K562 (cell line): ENCODE data around the gene GDPD2. TPM values are rescaled to one million over a fixed set of nuclear protein-coding genes. Genes with fewer than 3 reads are reported as not detected.

Experiments used
- ATAC-seq: fragments of 200-7000 bp; cut with Tn5 transposase; 3 replicates; pipeline ENCODE4 v1.9.1; 2020; ENCODE audit warnings: moderate library complexity
- BruUV-seq: library from RNA; stranded (reverse); fragments of 400-500 nt; replicated peaks from 2 replicates; lab custom pipeline; 2021; lab: Mats Ljungman, UMichigan
- CTCF ChIA-PET: fragments of 300-600 bp; formaldehyde crosslinking; extraction: SDS; loops from one replicate; lab custom pipeline; 2021; ENCODE audit warnings: low intra/inter-chr PET ratio; lab: Yijun Ruan, JAX
- POLR2A ChIA-PET: fragments of 300-600, 350-650 bp; sonication (Branson Sonifier 250); formaldehyde crosslinking; extraction: SDS; loops from one replicate; lab custom pipeline; 2021; ENCODE audit warnings: antibody characterized with exemption, inconsistent platforms; lab: Yijun Ruan, JAX
- DNase-seq, 4 experiments: peaks; one replicate each; pipeline versions ENCODE4 v3.0.0 to v3.0.0-alpha.2; 2011 to 2018; ENCODE audit warnings: low spot score in 3 of 4, mixed read lengths in 3 of 4; ENCODE audit errors: extremely low read depth in 1 of 4
- FAIRE-seq: peaks from 2 replicates; lab custom pipeline; 2011; peaks lifted over from hg19 to GRCh38; lab: Jason Lieb, UNC
- H2AFZ ChIP-seq: 2 replicates; pipeline ENCODE4 v1.6.0; 2011; ENCODE audit warnings: low read depth, low read length, control low read depth, inconsistent platforms
- H3K27ac ChIP-seq: fragments of 200-600 bp; 3 replicates; pipeline ENCODE4 v1.8.0; 2011; ENCODE audit warnings: low read depth, mild to moderate bottlenecking, control low read depth, inconsistent platforms, low read length, moderate library complexity, mixed read lengths; ENCODE audit errors: extremely low read depth
- H3K27me3 ChIP-seq, 2 experiments: fragments of 300-600 bp in 1 of 2; 2 replicates in 1 of 2; 3 replicates in 1 of 2; pipeline versions ENCODE4 v1.6.0 to v1.8.0; 2011; ENCODE audit warnings: inconsistent platforms in 2 of 2, low read length in 2 of 2, mild to moderate bottlenecking in 1 of 2, mixed read lengths in 1 of 2, moderate library complexity in 1 of 2; ENCODE audit not compliant: control insufficient read depth in 2 of 2, insufficient read depth in 2 of 2
- H3K36me3 ChIP-seq: fragments of 300-600 bp; 3 replicates; pipeline ENCODE4 v1.8.0; 2011; ENCODE audit warnings: mild to moderate bottlenecking, low read length, inconsistent platforms; ENCODE audit not compliant: control insufficient read depth, insufficient read depth
- H3K4me1 ChIP-seq, 2 experiments: fragments of 200-600 bp in 1 of 2; replicated peaks in 1 of 2; 2 replicates in 1 of 2; 3 replicates in 1 of 2; pipeline versions ENCODE4 v1.5.1 to v1.8.0; 2011; ENCODE audit warnings: inconsistent platforms in 2 of 2, low read length in 2 of 2, mild to moderate bottlenecking in 1 of 2, mixed read lengths in 1 of 2, moderate library complexity in 1 of 2; ENCODE audit not compliant: control insufficient read depth in 2 of 2, insufficient read depth in 2 of 2
- H3K4me2 ChIP-seq: 2 replicates; pipeline ENCODE4 v1.6.1; 2011; ENCODE audit warnings: low read length, control low read depth, inconsistent platforms, mixed read lengths; ENCODE audit not compliant: insufficient read depth
- H3K4me3 ChIP-seq: fragments of 200-600 bp; sonication (generic), shearing (Covaris generic); 2 replicates; pipeline ENCODE4 v1.5.1; 2016; ENCODE audit warnings: control low read depth, inconsistent platforms
- H3K79me2 ChIP-seq: fragments of 200-600 bp; 3 replicates; pipeline ENCODE4 v1.8.0; 2011; ENCODE audit warnings: low read length, inconsistent platforms; ENCODE audit not compliant: control insufficient read depth, insufficient read depth
- H3K9ac ChIP-seq, 2 experiments: 2 replicates each; pipeline versions ENCODE4 v1.6.0 to v1.6.1; 2011; ENCODE audit warnings: low read depth in 2 of 2, low read length in 2 of 2, control low read depth in 1 of 2, inconsistent platforms in 1 of 2, mild to moderate bottlenecking in 1 of 2, mixed read lengths in 1 of 2; ENCODE audit not compliant: insufficient read depth in 1 of 2
- H3K9me1 ChIP-seq: one replicate; pipeline ENCODE4 v1.6.0; 2011; ENCODE audit warnings: inconsistent platforms, mild to moderate bottlenecking, low read length, moderate library complexity; ENCODE audit not compliant: control insufficient read depth, insufficient read depth
- H3K9me3 ChIP-seq: replicated peaks from 2 replicates; pipeline ENCODE4 v1.5.1; 2011; ENCODE audit warnings: low read depth, low read length, inconsistent platforms; ENCODE audit not compliant: control insufficient read depth, insufficient read depth
- H4K20me1 ChIP-seq: replicated peaks from 2 replicates; pipeline ENCODE4 v1.6.1; 2011; ENCODE audit warnings: low read length, inconsistent platforms, mixed read lengths; ENCODE audit not compliant: control insufficient read depth, insufficient read depth
- ATF7 ChIP-seq: fragments of 450-650 bp; IDR thresholded peaks from 2 replicates; pipeline ENCODE4 v1.7.1; 2014; ENCODE audit warnings: mild to moderate bottlenecking, moderate library complexity
- BCOR ChIP-seq: fragments of 450-650 bp; IDR thresholded peaks from 2 replicates; pipeline ENCODE4 v1.6.1; 2016
- CXXC5 ChIP-seq: fragments of 250-450 bp; sonication (Bioruptor Pico); IDR thresholded peaks from 2 replicates; pipeline ENCODE4 v1.8.0; 2022; ENCODE audit warnings: inconsistent platforms, mild to moderate bottlenecking, moderate library complexity
- HLTF ChIP-seq: fragments of 450-650 bp; IDR thresholded peaks from 2 replicates; pipeline ENCODE4 v1.6.1; 2016
- HNRNPK ChIP-seq: fragments of 200-400 bp; formaldehyde crosslinking; IDR thresholded peaks from one replicate; pipeline ENCODE4 v1.6.1; 2018; ENCODE audit warnings: mild to moderate bottlenecking, low read depth, low read length; ENCODE audit not compliant: poor library complexity, severe bottlenecking
- LEF1 ChIP-seq: fragments of 450-650 bp; IDR thresholded peaks from 2 replicates; pipeline ENCODE4 v1.6.1; 2016; ENCODE audit warnings: mild to moderate bottlenecking
- MAFG ChIP-seq: fragments of 450-650 bp; conservative IDR thresholded peaks from 2 replicates; pipeline ENCODE4 v1.6.1; 2016; ENCODE audit warnings: missing genetic modification characterization, missing compliant biosample characterization
- RHOXF2B ChIP-seq: fragments of 250-450 bp; sonication (Bioruptor Pico); conservative IDR thresholded peaks from 2 replicates; pipeline ENCODE4 v1.5.1; 2021
- ZBTB17 ChIP-seq: fragments of 450-650 bp; formaldehyde crosslinking; IDR thresholded peaks from 2 replicates; pipeline ENCODE4 v1.4.0; 2020; ENCODE audit warnings: mild to moderate bottlenecking
- ZNF408 ChIP-seq: fragments of 250-450 bp; sonication (Bioruptor Pico); IDR thresholded peaks from 2 replicates; pipeline ENCODE4 v1.4.0; 2020; ENCODE audit warnings: low read depth, mild to moderate bottlenecking, moderate library complexity
- WGBS: fragments of 100-300 bp; shearing (Covaris generic); methylation state at CpG from one replicate; pipeline ENCODE4 v1.1.6; 2016; ENCODE audit warnings: low coverage, mixed read lengths; ENCODE audit not compliant: insufficient coverage; ENCODE audit errors: missing lambda C conversion rate; 5-methylcytosine and 5-hydroxymethylcytosine counted together
- in situ Hi-C: fragments of 300-500 bp; cut with MboI; formaldehyde crosslinking; loops from 4 replicates; pipeline ENCODE4 v1.15.0; 2018; ENCODE audit warnings: inconsistent platforms, mixed read lengths
- intact Hi-C: fragments of 100-400 bp; cut with micrococcal nuclease; formaldehyde crosslinking; loops from 2 replicates; pipeline ENCODE4 v1.14.2; 2022
- polyA plus RNA-seq, 8 experiments: library from polyadenylated mRNA; depleted of rRNA in 4 of 8; stranded (reverse) in 5 of 8; unstranded in 3 of 8; fragments of >200 nt; fragmentation: Nextera tagmentation in 2 of 8; fragmentation: Illumina TruSeq in 1 of 8; extraction: Ambion mirVana in 2 of 8; extraction: Trizol in 1 of 8; gene quantifications; 2 replicates each; pipeline versions ENCODE4 v1.2.1 to v1.2.3, GENCODE V29; 2011 to 2014; ENCODE audit warnings: inconsistent platforms in 1 of 8, missing spikeins in 1 of 8
- total RNA-seq, 7 experiments: library from RNA; depleted of rRNA in 6 of 7; stranded (reverse); fragments of >200 nt in 6 of 7; fragmentation: Illumina TruSeq in 2 of 7; extraction: Trizol in 2 of 7; gene quantifications; 2 replicates each; pipeline versions ENCODE4 v1.2.1 to v1.2.3, GENCODE V29; 2011 to 2021; ENCODE audit warnings: low replicate concordance in 1 of 7
- TF ChIP-seq, protein P1 (sequence below): IDR thresholded peaks from 2 replicates; pipeline ENCODE4 v1.6.1; 2014; ENCODE audit warnings: antibody characterized with exemption
- TF ChIP-seq, protein P2 (sequence below), 2 experiments: fragments of 250-450 bp in 1 of 2; fragments of 450-650 bp in 1 of 2; sonication (Bioruptor Pico) in 1 of 2; IDR thresholded peaks; 2 replicates each; pipeline versions ENCODE4 v1.6.1 to v1.8.0; 2016 to 2021; ENCODE audit warnings: mild to moderate bottlenecking in 2 of 2, moderate library complexity in 2 of 2, missing compliant biosample characterization in 1 of 2, missing genetic modification characterization in 1 of 2

Gene GDPD2
- total and polyA plus RNA-seq, 9 of the 15 experiments (the other 6 are each of a cell fraction or from before 2014, with no cell fraction given), result not detected

DNA sequence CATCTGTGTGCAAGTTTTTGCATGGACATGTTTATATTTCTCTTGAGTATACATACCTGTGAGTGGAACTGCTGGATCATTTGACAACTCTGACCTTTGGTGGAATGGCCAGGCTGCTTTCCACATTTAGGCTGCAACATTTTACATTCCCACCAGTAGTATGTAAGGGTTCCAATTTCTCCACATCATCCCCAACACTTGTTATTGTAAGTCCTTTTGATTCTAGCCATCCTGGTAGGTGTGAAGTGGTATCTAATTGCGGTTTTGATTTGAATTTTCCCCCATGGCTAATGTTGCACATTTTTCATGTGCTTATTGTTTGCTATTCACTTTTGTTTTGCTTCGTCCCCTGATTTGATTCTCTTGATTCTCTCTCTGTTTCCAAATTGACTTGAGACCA lies 37.9 kb downstream of the GDPD2 start:
- Histone ChIP-seq H3K79me2 (peaks cover 2% of the 10 kb centered on the region; the same call in 2 of the 3 replicates), H3K4me3 (no peak overlapping the region), H3K9me1 (no peaks in the 10 kb centered on the region), H3K4me2 (no peak overlapping the region), H4K20me1 (0 out of 2 replicates have a peak, but pooled peaks cover 2% of the 10 kb centered on the region), H3K36me3 (no peaks in the 10 kb centered on the region), H3K27ac (no peak overlapping the region), H3K9me3 (no peaks in the 10 kb centered on the region), H3K27me3 (no peaks in the 10 kb centered on the region), H3K9ac (no peak overlapping the region), H2AFZ (no peak overlapping the region), H3K4me1 (no peaks in the 10 kb centered on the region; a peak in 1 of 5 replicates)
- in situ Hi-C loops, result no loop called here
- CTCF ChIA-PET, result no interaction called here
- FAIRE-seq (no peak), DNase-seq (no peak), ATAC-seq (no peak)
- 31% methylated on average over 2 of the region's 2 CpGs for WGBS
- POLR2A ChIA-PET, result no interaction called here
- intact Hi-C loops, result no loop called here
- TF ChIP-seq RHOXF2B, result no peak
- no peak for TF ChIP-seq MAFG (tag)
- TF ChIP-seq ZBTB17 (CRISPR knock-in tag), result no peak
- TF ChIP-seq ZNF408 (CRISPR knock-in tag), result no peak
- TF ChIP-seq, protein P1, sequence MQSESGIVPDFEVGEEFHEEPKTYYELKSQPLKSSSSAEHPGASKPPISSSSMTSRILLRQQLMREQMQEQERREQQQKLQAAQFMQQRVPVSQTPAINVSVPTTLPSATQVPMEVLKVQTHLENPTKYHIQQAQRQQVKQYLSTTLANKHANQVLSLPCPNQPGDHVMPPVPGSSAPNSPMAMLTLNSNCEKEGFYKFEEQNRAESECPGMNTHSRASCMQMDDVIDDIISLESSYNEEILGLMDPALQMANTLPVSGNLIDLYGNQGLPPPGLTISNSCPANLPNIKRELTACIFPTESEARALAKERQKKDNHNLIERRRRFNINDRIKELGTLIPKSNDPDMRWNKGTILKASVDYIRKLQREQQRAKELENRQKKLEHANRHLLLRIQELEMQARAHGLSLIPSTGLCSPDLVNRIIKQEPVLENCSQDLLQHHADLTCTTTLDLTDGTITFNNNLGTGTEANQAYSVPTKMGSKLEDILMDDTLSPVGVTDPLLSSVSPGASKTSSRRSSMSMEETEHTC, result no peak
- TF ChIP-seq, protein P2, sequence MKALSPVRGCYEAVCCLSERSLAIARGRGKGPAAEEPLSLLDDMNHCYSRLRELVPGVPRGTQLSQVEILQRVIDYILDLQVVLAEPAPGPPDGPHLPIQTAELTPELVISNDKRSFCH (CRISPR knock-in tag; IDR thresholded peaks at IDR 0.05), result no peak
- TF ChIP-seq, protein P2 (tag; IDR thresholded peaks at IDR 0.05), result no peak
- TF ChIP-seq CXXC5, result no peak
- TF ChIP-seq LEF1, result no peak
- no peak for TF ChIP-seq BCOR
- TF ChIP-seq ATF7, result no peak
- no peak for TF ChIP-seq HNRNPK
- TF ChIP-seq HLTF, result no peak
- no TSS peak for BruUV-seq
